SK-N-MC (cell line): ENCODE measurements around the gene HDHD2.

Source experiments
- EZH2 ChIP-seq: fragments of 200-600 bp; sonication (generic); IDR thresholded peaks from one replicate; pipeline ENCODE4 v1.6.1; 2017; ENCODE audit warnings: antibody characterized with exemption
- POLR2AphosphoS5 ChIP-seq: IDR thresholded peaks from 2 replicates; pipeline ENCODE4 v1.6.1; 2012; ENCODE audit warnings: mild to moderate bottlenecking, low read depth, low read length, borderline replicate concordance

DNA sequence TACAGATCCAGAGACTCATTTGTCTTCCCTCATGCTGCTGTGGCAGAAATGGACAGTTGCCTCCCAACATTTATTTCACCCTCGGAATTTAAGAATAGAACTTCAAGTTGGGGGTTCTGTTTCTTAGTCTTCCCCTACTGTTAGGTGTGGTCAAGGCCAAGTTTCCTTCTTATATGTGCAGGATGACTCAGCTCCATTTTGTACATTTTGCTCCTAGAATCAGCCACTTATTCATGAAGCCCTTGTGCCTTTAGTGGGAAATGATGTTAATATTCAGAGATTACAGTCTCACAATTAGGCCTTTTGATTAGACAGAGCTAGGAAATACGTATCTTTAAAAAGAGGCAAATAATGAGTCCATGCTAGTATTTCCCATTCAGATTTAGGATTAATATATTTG is 68.7 kb downstream of the HDHD2 start:
- TF ChIP-seq POLR2AphosphoS5 (no peak), EZH2 (no peak)
